DOHH2 (cell line): ENCODE data around the gene SLC4A3.

Experiments
- H3F3A ChIP-seq: fragments of 200-600 bp; sonication (generic), shearing (Covaris generic); 2 replicates; pipeline ENCODE4 v1.6.0; 2016; ENCODE audit warnings: antibody characterized with exemption, mild to moderate bottlenecking; ENCODE audit not compliant: control insufficient read depth, insufficient read depth
- H3K27ac ChIP-seq: fragments of 200-600 bp; sonication (generic); 2 replicates; pipeline ENCODE4 v1.5.1; 2014; ENCODE audit warnings: low read depth, mild to moderate bottlenecking, low read length, moderate library complexity
- H3K27me3 ChIP-seq: fragments of 200-600 bp; sonication (generic); 2 replicates; pipeline ENCODE4 v1.6.1; 2014; ENCODE audit warnings: mild to moderate bottlenecking, low read length, mixed read lengths; ENCODE audit not compliant: control insufficient read depth
- H3K36me3 ChIP-seq: fragments of 200-600 bp; sonication (generic); 2 replicates; pipeline ENCODE4 v1.6.1; 2014; ENCODE audit warnings: mild to moderate bottlenecking, low read length, moderate library complexity, mixed read lengths; ENCODE audit not compliant: control insufficient read depth
- H3K4me1 ChIP-seq: fragments of 200-600 bp; sonication (generic); 2 replicates; pipeline ENCODE4 v1.6.1; 2014; ENCODE audit warnings: mild to moderate bottlenecking, low read length, mixed read lengths; ENCODE audit not compliant: control insufficient read depth
- H3K4me2 ChIP-seq: fragments of 200-600 bp; sonication (generic); 2 replicates; pipeline ENCODE4 v1.6.0; 2014; ENCODE audit warnings: mild to moderate bottlenecking, low read length, moderate library complexity
- H3K4me3 ChIP-seq: fragments of 200-600 bp; sonication (generic); 2 replicates; pipeline ENCODE4 v1.5.1; 2014; ENCODE audit warnings: mild to moderate bottlenecking, low read length, mixed read lengths
- H3K79me2 ChIP-seq: fragments of 200-600 bp; sonication (generic); 2 replicates; pipeline ENCODE4 v1.6.1; 2014; ENCODE audit warnings: mild to moderate bottlenecking, low read length, mixed read lengths; ENCODE audit not compliant: control insufficient read depth
- H3K9me2 ChIP-seq: fragments of 200-600 bp; sonication (generic); replicated peaks from 2 replicates; pipeline ENCODE4 v1.6.1; 2014; ENCODE audit warnings: mild to moderate bottlenecking, low read length, mixed read lengths; ENCODE audit not compliant: control insufficient read depth
- H3K9me3 ChIP-seq: fragments of 200-600 bp; sonication (generic); 2 replicates; pipeline ENCODE4 v1.6.1; 2014; ENCODE audit warnings: antibody characterized with exemption, low read length, mixed read lengths; ENCODE audit not compliant: control insufficient read depth, insufficient read depth
- H4K20me1 ChIP-seq: fragments of 200-600 bp; sonication (generic); 2 replicates; pipeline ENCODE4 v1.6.0; 2014; ENCODE audit warnings: low read depth, mild to moderate bottlenecking, antibody characterized with exemption, low read length, moderate library complexity; ENCODE audit not compliant: control insufficient read depth, insufficient read depth
- CTCF ChIP-seq: fragments of 200-600 bp; sonication (generic); IDR thresholded peaks from one replicate; pipeline ENCODE4 v1.5.1; 2014; ENCODE audit warnings: antibody characterized with exemption, mild to moderate bottlenecking, low read depth, low read length; ENCODE audit not compliant: poor library complexity, severe bottlenecking
- EZH2phosphoT487 ChIP-seq: fragments of 200-600 bp; sonication (generic); IDR thresholded peaks from 2 replicates; pipeline ENCODE4 v1.6.1; 2017; ENCODE audit warnings: borderline replicate concordance, mild to moderate bottlenecking, antibody characterized with exemption, low read length, moderate library complexity, mixed read lengths

The SLC4A3 gene

GRCh38 chr2:219643788-219644398, 16.5 kb downstream of the SLC4A3 start:
- Histone ChIP-seq H3K9me2 (no peaks in the 10 kb centered on the region), H3K4me1 (peaks cover 11% of the 10 kb centered on the region), H3K27ac (no peak overlapping the region), H3F3A (no peaks in the 10 kb centered on the region), H3K36me3 (no peaks in the 10 kb centered on the region), H3K4me2 (no peak overlapping the region), H3K4me3 (no peak overlapping the region), H3K79me2 (no peaks in the 10 kb centered on the region), H3K27me3 (no peaks in the 10 kb centered on the region), H3K9me3 (no peaks in the 10 kb centered on the region), H4K20me1 (no peaks in the 10 kb centered on the region)
- no peak for TF ChIP-seq EZH2phosphoT487
- no peak for TF ChIP-seq CTCF

- Histone ChIP-seq H3K36me3 (no peaks in the 10 kb centered on the region), H3K4me1 (peaks cover 11% of the 10 kb centered on the region), H3K9me3 (no peaks in the 10 kb centered on the region), H4K20me1 (no peaks in the 10 kb centered on the region), H3K4me2 (no peak overlapping the region), H3K79me2 (no peaks in the 10 kb centered on the region), H3F3A (no peaks in the 10 kb centered on the region), H3K27me3 (peaks cover 2% of the 10 kb centered on the region; the same call in 1 of the 2 replicates), H3K9me2 (no peaks in the 10 kb centered on the region), H3K27ac (no peak overlapping the region), H3K4me3 (no peak overlapping the region)
- TF ChIP-seq CTCF (no peak), EZH2phosphoT487 (no peak)
These were observed 17.5 kb downstream of the SLC4A3 start for GRCh38 chr2:219644801-219645480.

- TF ChIP-seq EZH2phosphoT487 (no peak), CTCF (no peak)
- Histone ChIP-seq H4K20me1 (no peaks in the 10 kb centered on the region), H3K4me1 (peaks cover 11% of the 10 kb centered on the region), H3K9me3 (no peaks in the 10 kb centered on the region), H3K79me2 (no peaks in the 10 kb centered on the region), H3K36me3 (no peaks in the 10 kb centered on the region), H3K27ac (no peak overlapping the region), H3F3A (no peaks in the 10 kb centered on the region), H3K4me3 (no peak overlapping the region), H3K9me2 (no peaks in the 10 kb centered on the region), H3K27me3 (peaks cover 10% of the 10 kb centered on the region), H3K4me2 (no peak overlapping the region)
These were observed 18.4 kb downstream of the SLC4A3 start for GRCh38 chr2:219645631-219646527.
